H1 (cell line): ENCODE measurements around the gene HTR6. TPM values are rescaled to one million over a fixed set of nuclear protein-coding genes. Genes with fewer than 3 reads are reported as not detected.
A peak's percentile ranks its signal among the peaks of the same experiment; 100 is the strongest.

Experiments
- CTCF ChIA-PET: fragments of 300-600 bp; sonication (Branson Sonifier 250); formaldehyde crosslinking; loops from one replicate; lab custom pipeline; 2021; ENCODE audit not compliant: partially characterized antibody; lab: Charles Lee
- POLR2A ChIA-PET: fragments of 300-600 bp; sonication (Branson Sonifier 250); formaldehyde crosslinking; loops from one replicate; lab custom pipeline; 2021; ENCODE audit warnings: inconsistent platforms; ENCODE audit not compliant: partially characterized antibody; lab: Charles Lee
- DNase-seq, 2 experiments: peaks; one replicate each; pipeline versions ENCODE4 v3.0.0 to v3.0.0-alpha.2; 2010 to 2022; ENCODE audit warnings: low spot score in 2 of 2, low read depth in 1 of 2, mixed read lengths in 1 of 2
- FAIRE-seq: peaks from 2 replicates; lab custom pipeline; 2011; peaks lifted over from hg19 to GRCh38; lab: Jason Lieb, UNC
- H2AFZ ChIP-seq: 2 replicates; pipeline ENCODE4 v1.8.1; 2012; ENCODE audit warnings: low read length, inconsistent platforms
- H2AK5ac ChIP-seq: 2 replicates; pipeline ENCODE4 v1.6.1; 2013; ENCODE audit warnings: low read depth, low read length
- H2BK120ac ChIP-seq: replicated peaks from 2 replicates; pipeline ENCODE3; 2013; ENCODE audit warnings: low read depth, low read length, inconsistent platforms
- H2BK12ac ChIP-seq: 2 replicates; pipeline ENCODE4 v1.6.1; 2013; ENCODE audit warnings: low read depth, low read length
- H2BK15ac ChIP-seq: 2 replicates; pipeline ENCODE4 v1.6.1; 2013; ENCODE audit warnings: low read length
- H2BK20ac ChIP-seq: 2 replicates; pipeline ENCODE4 v1.6.1; 2013; ENCODE audit warnings: low read length
- H2BK5ac ChIP-seq: 2 replicates; pipeline ENCODE4 v1.6.1; 2013; ENCODE audit warnings: low read depth, low read length
- H3K14ac ChIP-seq: 2 replicates; pipeline ENCODE4 v1.6.1; 2013; ENCODE audit warnings: inconsistent platforms; ENCODE audit not compliant: insufficient read length
- H3K18ac ChIP-seq: 2 replicates; pipeline ENCODE4 v1.6.1; 2013; ENCODE audit warnings: low read length; ENCODE audit errors: extremely low read depth
- H3K23ac ChIP-seq: 2 replicates; pipeline ENCODE4 v1.6.1; 2013; ENCODE audit warnings: inconsistent platforms; ENCODE audit not compliant: insufficient read length
- H3K23me2 ChIP-seq: 2 replicates; pipeline ENCODE4 v1.6.1; 2013; ENCODE audit warnings: low read depth, low read length
- H3K27ac ChIP-seq: 2 replicates; pipeline ENCODE4 v1.6.1; 2011; ENCODE audit warnings: low read depth, low read length, inconsistent platforms
- H3K27me3 ChIP-seq, 4 experiments: replicated peaks in 1 of 4; 1 replicate in 1 of 4; 2 replicates in 3 of 4; pipeline versions ENCODE4 v1.6.1 to v1.8.1; 2011 to 2013; ENCODE audit warnings: low read length in 3 of 4, mild to moderate bottlenecking in 3 of 4, inconsistent platforms in 2 of 4, mixed read lengths in 2 of 4, moderate library complexity in 1 of 4; ENCODE audit not compliant: control insufficient read depth in 3 of 4, insufficient read depth in 3 of 4; ENCODE audit errors: extremely low read depth in 1 of 4
- H3K36me3 ChIP-seq, 4 experiments: 2 replicates each; pipeline versions ENCODE4 v1.6.1 to v1.8.1; 2011 to 2013; ENCODE audit warnings: mild to moderate bottlenecking in 4 of 4, low read length in 3 of 4, moderate library complexity in 2 of 4, control low read depth in 1 of 4, inconsistent platforms in 1 of 4; ENCODE audit not compliant: insufficient read depth in 4 of 4, control insufficient read depth in 2 of 4
- H3K4ac ChIP-seq: replicated peaks from 2 replicates; pipeline ENCODE3; 2013; ENCODE audit warnings: low read length, low read depth, mixed read lengths, inconsistent platforms; ENCODE audit not compliant: insufficient read length
- H3K4me1 ChIP-seq, 4 experiments: replicated peaks in 1 of 4; 1 replicate in 1 of 4; 2 replicates in 3 of 4; pipeline versions ENCODE4 v1.6.1 to v1.8.1; 2011 to 2013; ENCODE audit warnings: low read length in 3 of 4, inconsistent platforms in 2 of 4, mixed read lengths in 1 of 4; ENCODE audit not compliant: insufficient read depth in 4 of 4, control insufficient read depth in 3 of 4
- H3K4me2 ChIP-seq, 2 experiments: 2 replicates each; pipeline versions ENCODE4 v1.6.1 to v1.8.1; 2011 to 2013; ENCODE audit warnings: low read depth in 2 of 2, low read length in 2 of 2, control low read depth in 1 of 2, inconsistent platforms in 1 of 2, mild to moderate bottlenecking in 1 of 2; ENCODE audit not compliant: insufficient read depth in 1 of 2
- H3K4me3 ChIP-seq, 4 experiments: fragments of 200-600, 300-600 bp in 1 of 4; sonication (generic), shearing (Covaris generic), sonication (Bioruptor Twin) in 1 of 4; 2 replicates each; pipeline versions ENCODE4 v1.5.1 to v1.8.1; 2011 to 2016; ENCODE audit warnings: low read length in 4 of 4, low read depth in 3 of 4, control low read depth in 2 of 4, inconsistent platforms in 2 of 4, mild to moderate bottlenecking in 2 of 4, mixed read lengths in 1 of 4, moderate library complexity in 1 of 4; ENCODE audit not compliant: insufficient read depth in 2 of 4; ENCODE audit errors: extremely low read depth in 1 of 4
- H3K56ac ChIP-seq: replicated peaks from 2 replicates; pipeline ENCODE3; 2013; ENCODE audit warnings: low read depth, mild to moderate bottlenecking, mixed read lengths, low read length, inconsistent platforms; ENCODE audit not compliant: insufficient read length
- H3K79me1 ChIP-seq: 2 replicates; pipeline ENCODE4 v1.6.1; 2013; ENCODE audit warnings: low read depth, low read length, control low read depth
- H3K79me2 ChIP-seq, 2 experiments: 2 replicates each; pipeline versions ENCODE4 v1.6.1 to v1.8.1; 2012 to 2013; ENCODE audit warnings: low read length in 2 of 2, mild to moderate bottlenecking in 2 of 2, inconsistent platforms in 1 of 2; ENCODE audit not compliant: insufficient read depth in 2 of 2, control insufficient read depth in 1 of 2
- H3K9ac ChIP-seq, 4 experiments: replicated peaks in 1 of 4; 1 replicate in 1 of 4; 2 replicates in 3 of 4; pipeline versions ENCODE4 v1.6.1 to v1.8.1; 2011 to 2013; ENCODE audit warnings: low read depth in 3 of 4, low read length in 3 of 4, control low read depth in 2 of 4, mild to moderate bottlenecking in 2 of 4, moderate library complexity in 2 of 4, inconsistent platforms in 1 of 4; ENCODE audit errors: extremely low read depth in 1 of 4
- H3K9me3 ChIP-seq, 2 experiments: 2 replicates each; pipeline versions ENCODE4 v1.6.1 to v1.8.1; 2012 to 2013; ENCODE audit warnings: mild to moderate bottlenecking in 2 of 2, moderate library complexity in 2 of 2, control low read depth in 1 of 2, inconsistent platforms in 1 of 2, low read depth in 1 of 2, low read length in 1 of 2, mixed read lengths in 1 of 2; ENCODE audit not compliant: insufficient read depth in 2 of 2
- H4K20me1 ChIP-seq, 2 experiments: replicated peaks in 1 of 2; 2 replicates each; pipeline versions ENCODE3 to v1.8.1; 2011 to 2013; ENCODE audit warnings: inconsistent platforms in 2 of 2, low read length in 2 of 2, mild to moderate bottlenecking in 1 of 2; ENCODE audit not compliant: insufficient read depth in 2 of 2, control insufficient read depth in 1 of 2
- H4K5ac ChIP-seq: 2 replicates; pipeline ENCODE4 v1.6.1; 2013; ENCODE audit warnings: low read length, low read depth, mixed read lengths, inconsistent platforms; ENCODE audit not compliant: insufficient read length
- H4K8ac ChIP-seq: 2 replicates; pipeline ENCODE4 v1.8.0; 2013; ENCODE audit warnings: mild to moderate bottlenecking, moderate library complexity, low read length, inconsistent platforms; ENCODE audit not compliant: insufficient read depth; ENCODE audit errors: extremely low read depth
- H4K91ac ChIP-seq: replicated peaks from 2 replicates; pipeline ENCODE3; 2013; ENCODE audit warnings: low read length, mixed read lengths, inconsistent platforms; ENCODE audit not compliant: insufficient read length
- E2F6 ChIP-seq: IDR thresholded peaks from 2 replicates; pipeline ENCODE4 v1.6.1; 2012; ENCODE audit warnings: inconsistent platforms
- GABPA ChIP-seq: IDR thresholded peaks from 2 replicates; pipeline ENCODE4 v1.6.1; 2011; ENCODE audit warnings: mild to moderate bottlenecking, low read length, moderate library complexity, borderline replicate concordance; ENCODE audit not compliant: insufficient read depth
- HDAC2 ChIP-seq, 2 experiments: fragments of 300-600 bp in 1 of 2; sonication (generic) in 1 of 2; IDR thresholded peaks; 2 replicates each; pipeline ENCODE4 v1.6.1; 2011 to 2012; ENCODE audit warnings: low read depth in 2 of 2, low read length in 2 of 2, mild to moderate bottlenecking in 2 of 2, moderate library complexity in 2 of 2, borderline replicate concordance in 1 of 2, inconsistent platforms in 1 of 2
- PHF8 ChIP-seq: fragments of 200-600 bp; sonication (generic); conservative IDR thresholded peaks from 2 replicates; pipeline ENCODE4 v1.7.1; 2012; ENCODE audit warnings: low read depth, mild to moderate bottlenecking, inconsistent platforms, low read length, moderate library complexity
- RBBP5 ChIP-seq: IDR thresholded peaks from 2 replicates; pipeline ENCODE4 v1.7.1; 2012; ENCODE audit warnings: low read depth, mild to moderate bottlenecking, inconsistent platforms, low read length, moderate library complexity, borderline replicate concordance
- SP4 ChIP-seq: IDR thresholded peaks from 2 replicates; pipeline ENCODE4 v1.6.1; 2012; ENCODE audit warnings: low read length, inconsistent platforms
- SUZ12 ChIP-seq: fragments of 200-600 bp; sonication (generic); IDR thresholded peaks from 2 replicates; pipeline ENCODE4 v1.6.1; 2012; ENCODE audit warnings: mild to moderate bottlenecking, inconsistent platforms, low read length, moderate library complexity, mixed read lengths
- TAF7 ChIP-seq: optimal IDR thresholded peaks from 2 replicates; pipeline ENCODE3; 2011; ENCODE audit warnings: low read depth, mild to moderate bottlenecking, inconsistent platforms, low read length, moderate library complexity, borderline replicate concordance
- ZNF274 ChIP-seq: IDR thresholded peaks from 2 replicates; pipeline ENCODE4 v1.7.0; 2012; ENCODE audit warnings: low read length, borderline replicate concordance; ENCODE audit errors: extremely low read depth
- WGBS, 2 experiments: shearing (Covaris generic) in 1 of 2; methylation state at CpG; one replicate each; pipeline versions ENCODE4 v1.1.6 to v1.1.7; 2013 to 2015; ENCODE audit warnings: low lambda C conversion rate in 2 of 2, mixed read lengths in 2 of 2, inconsistent platforms in 1 of 2, low coverage in 1 of 2, missing lambda C conversion rate in 1 of 2; ENCODE audit not compliant: insufficient replicate concordance in 2 of 2, insufficient coverage in 1 of 2, insufficient read length in 1 of 2; ENCODE audit errors: extremely low coverage in 1 of 2, missing lambda C conversion rate in 1 of 2; 5-methylcytosine and 5-hydroxymethylcytosine counted together
- polyA plus RNA-seq, 7 experiments: library from polyadenylated mRNA; depleted of rRNA in 3 of 7; stranded (reverse) in 5 of 7; unstranded in 2 of 7; fragments of >200 nt in 5 of 7; fragments of 200-250 nt in 2 of 7; gene quantifications; 1 replicate in 5 of 7; 2 replicates in 1 of 7; 4 replicates in 1 of 7; pipeline versions ENCODE4 v1.2.1 to v1.2.3, GENCODE V29; 2011 to 2013; ENCODE audit warnings: missing spikeins in 2 of 7, mixed read lengths in 2 of 7
- total RNA-seq: library from RNA; stranded (reverse); fragmentation: NEBNext Ultra II Directional; extraction: Animal tissue kit (Norgen Biotek cat#: 25700); gene quantifications from 2 replicates; pipeline ENCODE4 v1.2.1, GENCODE V29; 2021

HTR6 gene
- total and polyA plus RNA-seq, 2 of the 8 experiments (the other 6 are each of a cell fraction or from before 2014, with no cell fraction given), result 0.76 to 0.95 TPM

GRCh38 chr1:19646377-19647319 lies 18.0 kb upstream of the HTR6 start:
- Histone ChIP-seq H3K4me1 (peaks cover 0 to 10% (median 8%) of the 10 kb centered on the region in 4 experiments; a peak in 5 of 7 replicates), H3K27ac (no peak overlapping the region), H2AFZ (no peak overlapping the region), H3K79me2 (no peaks in the 10 kb centered on the region), H2BK12ac (0 out of 2 replicates have a peak overlapping the region, but pooled peaks have one; percentile 39), H3K36me3 (no peaks in the 10 kb centered on the region), H3K4me2 (no peak overlapping the region; a peak in 1 of 4 replicates), H4K91ac (no peak overlapping the region), H2BK15ac (no peak overlapping the region), H4K5ac (no peak overlapping the region), H3K23ac (no peak overlapping the region), H4K8ac (no peak overlapping the region; the same call in 1 of the 2 replicates), H3K23me2 (peaks cover 10% of the 10 kb centered on the region; the same call in 1 of the 2 replicates), H3K79me1 (no peaks in the 10 kb centered on the region), H2AK5ac (no peak overlapping the region), H3K27me3 (peaks cover 24 to 43% (median 34%) of the 10 kb centered on the region in 4 experiments), H3K14ac (no peak overlapping the region), H2BK20ac (no peak overlapping the region), H3K9me3 (no peaks in the 10 kb centered on the region), H3K4me3 (no peak overlapping the region), H2BK120ac (no peak overlapping the region), H3K56ac (no peak overlapping the region), H3K4ac (no peak overlapping the region), H3K18ac (no peak overlapping the region), H2BK5ac (no peak overlapping the region), H4K20me1 (peaks cover 0 to 4% of the 10 kb centered on the region in 2 experiments), H3K9ac (no peak overlapping the region)
- FAIRE-seq, result no peak
- CTCF ChIA-PET, result interaction anchor here (0.7 to 4.3 kb wide), 21 partner anchors 9 to 310 kb away, joined by 3 to 23 read pairs (median 3); a partner anchor contains a TSS
- POLR2A ChIA-PET, result interaction anchor here (0.7 to 1.3 kb wide), 3 partner anchors 15 to 310 kb away, joined by 3 to 4 read pairs (median 3); no protein-coding TSS in a partner anchor
- WGBS, 2 experiments, result 89% methylated on average over 9 of the region's 9 CpGs; no CpG with 5 or more reads in 1 of the 2 experiments
- DNase-seq, result no peak
- TF ChIP-seq PHF8 (no peak), RBBP5 (no peak), TAF7 (no peak), ZNF274 (no peak), GABPA (no peak), E2F6 (no peak), SP4 (no peak), SUZ12 (no peak), HDAC2 (IDR thresholded peaks at IDR 0.05; ENCODE audit: borderline replicate concordance in 1 of 2, low read depth in 2 of 2, low read length in 2 of 2) (no peak)
